ENCODE measurements around the gene DIAPH1. TPM values are rescaled to one million over a fixed set of nuclear protein-coding genes. Genes with fewer than 3 reads are reported as not detected.

DIAPH1 gene
- total RNA-seq, 1 experiment from 2014 or later, result 117 TPM

- H3K27me3 ChIP-seq (ENCODE audit: insufficient read depth, low read length), result no peaks in the 10 kb centered on the region
- H3T11ph ChIP-seq (ENCODE audit: low read length), result no peak overlapping the region
- H3K27ac ChIP-seq (ENCODE audit: insufficient read length, low read depth, low read length), result no peak overlapping the region
- no peak overlapping the region for H2BK5ac ChIP-seq (ENCODE audit: insufficient read length, low read length)
- WGBS (ENCODE audit: extremely low coverage, insufficient read length, low lambda C conversion rate), result no CpG with 5 or more reads among the region's 7 CpGs
- no peak overlapping the region for H4K5ac ChIP-seq (ENCODE audit: insufficient read length, low read depth, low read length)
- Mint-ChIP-seq H3K9me3 (no peaks in the 10 kb centered on the region), H3K4me3 (peak overlapping the region in 1 of 2 experiments; percentile 12; a peak in 2 of 5 replicates), H3K36me3 (ENCODE audit: insufficient read depth in 1 of 3, low read depth in 3 of 3) (peaks cover 6 to 16% (median 8%) of the 10 kb centered on the region in 3 experiments; a peak in 6 of 7 replicates), H3K4me1 (peaks cover 4 to 5% of the 10 kb centered on the region in 2 experiments), H3K27ac (peak overlapping the region in 2 of 3 experiments; percentile 5 to 68; a peak in 2 of 7 replicates), H3K27me3 (ENCODE audit: low read depth) (no peaks in the 10 kb centered on the region; the same call in 1 of the 2 replicates)
- H3K14ac ChIP-seq (ENCODE audit: insufficient read depth, low read length), result no peak overlapping the region
- H4K20me1 ChIP-seq (ENCODE audit: control insufficient read depth, insufficient read depth, insufficient read length), result no peaks in the 10 kb centered on the region
- H2AFZ ChIP-seq (ENCODE audit: low read length), result no peak overlapping the region
- no peaks in the 10 kb centered on the region for H3K4me1 ChIP-seq (ENCODE audit: insufficient read depth, low read length)
- no peak for TF ChIP-seq CTCF (conservative IDR thresholded peaks at IDR 0.05)
- no peaks in the 10 kb centered on the region for H3K23me2 ChIP-seq (ENCODE audit: insufficient read length, low read depth, low read length, poor library complexity, severe bottlenecking)
- no peak overlapping the region for H4K91ac ChIP-seq (ENCODE audit: insufficient read length, low read depth, low read length)
- no peak overlapping the region for H3K4me2 ChIP-seq (ENCODE audit: insufficient read depth, insufficient read length, low read length)
- H3K4ac ChIP-seq (ENCODE audit: low read depth, low read length), result no peak overlapping the region
- no peak overlapping the region for H3K23ac ChIP-seq (ENCODE audit: insufficient read length, low read depth, low read length)
- no peak overlapping the region for H2BK12ac ChIP-seq (ENCODE audit: insufficient read length, low read depth, low read length)
- no peak overlapping the region for H3K9ac ChIP-seq (ENCODE audit: extremely low read depth, insufficient read length, low read length)
- no peak for DNase-seq
- H3K9me3 ChIP-seq (ENCODE audit: control insufficient read depth, low read depth, low read length), result no peaks in the 10 kb centered on the region
- no peak overlapping the region for H2AK5ac ChIP-seq (ENCODE audit: insufficient read length, low read length)
- H3K56ac ChIP-seq (ENCODE audit: insufficient read length, low read depth, low read length), result no peak overlapping the region
- H4K8ac ChIP-seq (replicated peaks; ENCODE audit: insufficient read length, low read depth, low read length), result no peak overlapping the region
- no peak overlapping the region for H2BK20ac ChIP-seq (ENCODE audit: low read depth, low read length, poor library complexity, severe bottlenecking)
- no peaks in the 10 kb centered on the region for H3K79me2 ChIP-seq (ENCODE audit: insufficient read depth, low read length)
- no peak overlapping the region for H2BK15ac ChIP-seq (ENCODE audit: low read depth, low read length)
- no peaks in the 10 kb centered on the region for H3K79me1 ChIP-seq (ENCODE audit: insufficient read depth, low read depth, low read length, poor library complexity, severe bottlenecking)
- no peak overlapping the region for H3K18ac ChIP-seq (ENCODE audit: insufficient read length, low read depth, low read length)
- no peak overlapping the region for H2BK120ac ChIP-seq (ENCODE audit: low read depth, low read length, poor library complexity, severe bottlenecking)
Observed at GRCh38 chr5:141501761-141502160, 117.0 kb downstream of the DIAPH1 start.

Measured in H9 (cell line).